CD14-positive monocyte (primary cell): Measurements from ENCODE around the gene ERC1. TPM values are rescaled to one million over a fixed set of nuclear protein-coding genes. Genes with fewer than 3 reads are reported as not detected.

ENCODE experiments used
- DNase-seq, 3 donors: peaks; one replicate each; pipeline ENCODE4 v3.0.0-alpha.2; 2011 to 2022
- H2AFZ ChIP-seq: 2 replicates; pipeline ENCODE4 v1.6.0; 2012; ENCODE audit warnings: mild to moderate bottlenecking, low read depth, low read length, inconsistent platforms; ENCODE audit not compliant: insufficient read depth, poor library complexity, severe bottlenecking
- H3K27ac ChIP-seq, 2 donors: 1 replicate in 1 of 2; 2 replicates in 1 of 2; pipeline ENCODE4 v1.5.1; 2012 to 2013; ENCODE audit warnings: low read length in 2 of 2, control low read depth in 1 of 2, inconsistent platforms in 1 of 2, low read depth in 1 of 2, mild to moderate bottlenecking in 1 of 2
- H3K27me3 ChIP-seq, 2 donors: one replicate each; pipeline versions ENCODE4 v1.6.0 to v1.6.1; 2011 to 2013; ENCODE audit warnings: low read length in 2 of 2; ENCODE audit not compliant: control insufficient read depth in 2 of 2, insufficient read depth in 2 of 2
- H3K36me3 ChIP-seq, 2 donors: replicated peaks in 1 of 2; 1 replicate in 1 of 2; 2 replicates in 1 of 2; pipeline versions ENCODE4 v1.5.1 to v1.6.1; 2012 to 2013; ENCODE audit warnings: low read length in 2 of 2, control low read depth in 1 of 2, inconsistent platforms in 1 of 2, mild to moderate bottlenecking in 1 of 2; ENCODE audit not compliant: insufficient read depth in 2 of 2, control insufficient read depth in 1 of 2
- H3K4me1 ChIP-seq, 2 donors: 1 replicate in 1 of 2; 2 replicates in 1 of 2; pipeline versions ENCODE4 v1.5.1 to v1.6.1; 2012 to 2013; ENCODE audit warnings: low read length in 2 of 2, control low read depth in 1 of 2, inconsistent platforms in 1 of 2, mild to moderate bottlenecking in 1 of 2, moderate library complexity in 1 of 2; ENCODE audit not compliant: insufficient read depth in 2 of 2, control insufficient read depth in 1 of 2
- H3K4me2 ChIP-seq: replicated peaks from 2 replicates; pipeline ENCODE3; 2012; ENCODE audit warnings: low read length, moderate library complexity, mild to moderate bottlenecking; ENCODE audit not compliant: poor library complexity, severe bottlenecking; ENCODE audit errors: extremely low read depth
- H3K4me3 ChIP-seq, 3 experiments: fragments of 200-600 bp in 1 of 3; sonication (generic) in 1 of 3; replicated peaks in 1 of 3; 1 replicate in 2 of 3; 2 replicates in 1 of 3; pipeline ENCODE4 v1.5.1; 2011 to 2013; ENCODE audit warnings: low read length in 3 of 3, mild to moderate bottlenecking in 3 of 3, control low read depth in 2 of 3, low read depth in 2 of 3, inconsistent platforms in 1 of 3, moderate library complexity in 1 of 3
- H3K79me2 ChIP-seq: 2 replicates; pipeline ENCODE4 v1.6.0; 2012; ENCODE audit warnings: mild to moderate bottlenecking, control low read depth, inconsistent platforms, low read length, moderate library complexity; ENCODE audit not compliant: insufficient read depth
- H3K9ac ChIP-seq: 2 replicates; pipeline ENCODE4 v1.6.0; 2017; ENCODE audit warnings: low read length, mild to moderate bottlenecking; ENCODE audit not compliant: insufficient read depth, poor library complexity, severe bottlenecking
- H3K9me3 ChIP-seq, 2 donors: replicated peaks in 1 of 2; 1 replicate in 1 of 2; 2 replicates in 1 of 2; pipeline versions ENCODE4 v1.5.1 to v1.6.1; 2012 to 2013; ENCODE audit warnings: low read length in 2 of 2, control low read depth in 1 of 2; ENCODE audit not compliant: control insufficient read depth in 1 of 2, insufficient read depth in 1 of 2
- H4K20me1 ChIP-seq: 2 replicates; pipeline ENCODE4 v1.6.0; 2012; ENCODE audit warnings: mild to moderate bottlenecking, low read length, control low read depth, moderate library complexity; ENCODE audit not compliant: insufficient read depth
- H3K27ac Mint-ChIP-seq, 7 donors: one replicate each; pipeline ENCODE4 v1.8.0; 2020; ENCODE audit warnings: mild to moderate bottlenecking in 7 of 7, mixed read lengths in 7 of 7, moderate library complexity in 6 of 7, inconsistent platforms in 2 of 7
- H3K27me3 Mint-ChIP-seq, 3 donors: one replicate each; pipeline ENCODE4 v1.8.0; 2021 to 2022; ENCODE audit warnings: low read depth in 3 of 3, mild to moderate bottlenecking in 3 of 3, mixed read lengths in 3 of 3, moderate library complexity in 3 of 3, inconsistent platforms in 1 of 3
- H3K36me3 Mint-ChIP-seq, 2 donors: one replicate each; pipeline ENCODE4 v1.8.0; 2020; ENCODE audit warnings: mixed read lengths in 2 of 2, inconsistent platforms in 1 of 2, mild to moderate bottlenecking in 1 of 2
- H3K4me1 Mint-ChIP-seq: one replicate; pipeline ENCODE4 v1.8.0; 2020; ENCODE audit warnings: mild to moderate bottlenecking, mixed read lengths
- H3K4me3 Mint-ChIP-seq, 2 donors: one replicate each; pipeline ENCODE4 v1.8.0; 2020; ENCODE audit warnings: mild to moderate bottlenecking in 2 of 2, mixed read lengths in 2 of 2, moderate library complexity in 1 of 2
- H3K9me3 Mint-ChIP-seq, 7 donors: one replicate each; pipeline ENCODE4 v1.8.0; 2020 to 2022; ENCODE audit warnings: mixed read lengths in 7 of 7, mild to moderate bottlenecking in 6 of 7, moderate library complexity in 6 of 7, inconsistent platforms in 2 of 7
- WGBS: methylation state at CpG from one replicate; pipeline ENCODE4 v1.1.5; 2013; ENCODE audit warnings: missing lambda C conversion rate; ENCODE audit not compliant: insufficient coverage; 5-methylcytosine and 5-hydroxymethylcytosine counted together
- intact Hi-C, 2 donors: fragments of 100-400 bp; cut with micrococcal nuclease; formaldehyde crosslinking; loops; one replicate each; pipeline versions ENCODE4 v1.15.0 to v1.15.1; 2023
- polyA plus RNA-seq, 3 donors: library from polyadenylated mRNA; depleted of rRNA in 1 of 3; unstranded in 2 of 3; stranded (reverse) in 1 of 3; fragments of 300-500 nt in 2 of 3; fragments of >200 nt in 1 of 3; fragmentation: Illumina TruSeq in 2 of 3; gene quantifications; 1 replicate in 2 of 3; 2 replicates in 1 of 3; pipeline ENCODE4 v1.2.3, GENCODE V29; 2012 to 2021
- TF ChIP-seq, protein P1 (sequence below): fragments of 200-600 bp; IDR thresholded peaks from one replicate; pipeline ENCODE4 v1.8.0; 2022; ENCODE audit warnings: antibody characterized with exemption, mild to moderate bottlenecking

The ERC1 gene
- polyA plus RNA-seq, 3 donors, result 4.0 to 14.3 (median 5.1) TPM

DNA sequence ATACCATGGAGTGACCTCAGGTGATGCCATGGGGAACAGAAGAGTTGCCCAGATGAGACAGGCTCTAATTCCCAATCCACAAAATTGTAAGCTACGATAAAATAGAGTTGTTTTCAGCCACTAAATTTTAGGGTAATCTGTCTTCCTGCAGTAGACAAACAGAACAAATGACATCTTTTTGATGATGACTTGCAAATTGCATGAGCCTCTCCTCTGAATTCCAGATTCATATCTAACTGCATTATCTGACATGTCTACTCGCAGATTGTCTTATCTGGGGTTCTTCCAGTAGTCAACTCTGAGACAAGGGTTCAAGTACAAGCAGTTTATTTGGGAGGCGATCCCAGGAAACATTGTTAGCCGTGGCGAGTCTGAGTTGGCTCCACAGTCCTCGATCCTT, 14.4 kb upstream of the ERC1 start:
- TF ChIP-seq, protein P1, sequence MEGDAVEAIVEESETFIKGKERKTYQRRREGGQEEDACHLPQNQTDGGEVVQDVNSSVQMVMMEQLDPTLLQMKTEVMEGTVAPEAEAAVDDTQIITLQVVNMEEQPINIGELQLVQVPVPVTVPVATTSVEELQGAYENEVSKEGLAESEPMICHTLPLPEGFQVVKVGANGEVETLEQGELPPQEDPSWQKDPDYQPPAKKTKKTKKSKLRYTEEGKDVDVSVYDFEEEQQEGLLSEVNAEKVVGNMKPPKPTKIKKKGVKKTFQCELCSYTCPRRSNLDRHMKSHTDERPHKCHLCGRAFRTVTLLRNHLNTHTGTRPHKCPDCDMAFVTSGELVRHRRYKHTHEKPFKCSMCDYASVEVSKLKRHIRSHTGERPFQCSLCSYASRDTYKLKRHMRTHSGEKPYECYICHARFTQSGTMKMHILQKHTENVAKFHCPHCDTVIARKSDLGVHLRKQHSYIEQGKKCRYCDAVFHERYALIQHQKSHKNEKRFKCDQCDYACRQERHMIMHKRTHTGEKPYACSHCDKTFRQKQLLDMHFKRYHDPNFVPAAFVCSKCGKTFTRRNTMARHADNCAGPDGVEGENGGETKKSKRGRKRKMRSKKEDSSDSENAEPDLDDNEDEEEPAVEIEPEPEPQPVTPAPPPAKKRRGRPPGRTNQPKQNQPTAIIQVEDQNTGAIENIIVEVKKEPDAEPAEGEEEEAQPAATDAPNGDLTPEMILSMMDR, result no peak
- no peak overlapping the region for H3K4me3 Mint-ChIP-seq

DNA sequence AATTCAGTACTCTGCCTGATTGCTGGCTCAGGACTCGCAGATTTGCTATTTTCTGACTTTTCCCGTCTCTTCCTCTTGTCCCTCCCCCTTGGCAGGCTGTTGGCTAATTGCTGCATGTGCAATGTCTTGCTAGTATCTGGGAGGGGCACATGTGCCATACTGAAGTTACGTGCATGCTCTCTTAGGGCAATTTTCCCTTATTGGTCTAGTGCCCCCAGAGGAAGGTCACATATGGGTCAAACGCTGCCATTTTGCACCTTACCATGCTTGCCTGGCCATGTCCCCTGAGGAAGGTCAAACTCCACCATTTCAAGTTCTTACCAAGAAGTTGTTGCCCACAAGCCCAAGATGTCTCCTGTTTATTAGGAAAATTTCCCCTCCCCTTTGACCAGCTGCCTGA, 13.9 kb upstream of the ERC1 start:
- H2AFZ ChIP-seq, result no peak overlapping the region
- H3K27me3 ChIP-seq, result no peaks in the 10 kb centered on the region
- no peak overlapping the region for H3K4me3 ChIP-seq
- TF ChIP-seq, protein P1, result no peak
- peak; percentile 21 to 32 (median 30) for DNase-seq
- H3K36me3 Mint-ChIP-seq, result no peaks in the 10 kb centered on the region
- peaks cover 0 to 7% (median 2%) of the 10 kb centered on the region in 7 donors for H3K9me3 Mint-ChIP-seq
- intact Hi-C loops, result no loop called here
- H3K79me2 ChIP-seq, result no peaks in the 10 kb centered on the region
- H3K27ac ChIP-seq, result no peak overlapping the region
- H3K9me3 ChIP-seq, result no peaks in the 10 kb centered on the region
- H3K4me1 ChIP-seq, result peaks cover 4 to 5% of the 10 kb centered on the region in 2 donors
- H3K27me3 Mint-ChIP-seq, result peaks cover 0 to 1% (median 1%) of the 10 kb centered on the region in 3 donors
- 67% methylated on average over 1 of the region's 4 CpGs for WGBS
- H3K9ac ChIP-seq, result no peak overlapping the region
- no peaks in the 10 kb centered on the region for H4K20me1 ChIP-seq
- H3K36me3 ChIP-seq, result no peaks in the 10 kb centered on the region
- H3K4me2 ChIP-seq, result no peak overlapping the region
- H3K4me3 Mint-ChIP-seq, result no peak overlapping the region
- peak overlapping the region in 1 of 7 donors; percentile 63 for H3K27ac Mint-ChIP-seq
- peaks cover 9% of the 10 kb centered on the region for H3K4me1 Mint-ChIP-seq

More for the DNA sequence above, 14.4 kb upstream of the ERC1 start:
- Histone ChIP-seq H4K20me1 (no peaks in the 10 kb centered on the region), H3K79me2 (no peaks in the 10 kb centered on the region), H3K4me2 (no peak overlapping the region), H3K9ac (no peak overlapping the region), H2AFZ (peak overlapping the region; percentile 3), H3K27me3 (no peaks in the 10 kb centered on the region), H3K36me3 (no peaks in the 10 kb centered on the region), H3K9me3 (no peaks in the 10 kb centered on the region), H3K4me1 (peaks cover 4 to 5% of the 10 kb centered on the region in 2 donors), H3K4me3 (no peak overlapping the region), H3K27ac (no peak overlapping the region)
- H3K27me3 Mint-ChIP-seq, result peaks cover 0 to 1% (median 1%) of the 10 kb centered on the region in 3 donors
- peaks cover 0 to 7% (median 2%) of the 10 kb centered on the region in 7 donors for H3K9me3 Mint-ChIP-seq
- WGBS, result 100% methylated on average over 2 of the region's 6 CpGs
- peak overlapping the region in 2 of 7 donors; percentile 13 to 44 for H3K27ac Mint-ChIP-seq
- intact Hi-C loops, result no loop called here
- peaks cover 9% of the 10 kb centered on the region for H3K4me1 Mint-ChIP-seq
- no peak for DNase-seq
- no peaks in the 10 kb centered on the region for H3K36me3 Mint-ChIP-seq
